ENCODE data around the gene MICAL2. TPM values are rescaled to one million over a fixed set of nuclear protein-coding genes. Genes with fewer than 3 reads are reported as not detected.

Gene MICAL2
- total RNA-seq, 4 donors from 2014 or later: 109 to 197 (median 183) TPM

GRCh38 chr11:12183827-12184620 lies 73.6 kb downstream of the MICAL2 start:
- peaks cover 0 to 9% (median 0%) of the 10 kb centered on the region in 4 donors for H3K4me1 ChIP-seq

DNA sequence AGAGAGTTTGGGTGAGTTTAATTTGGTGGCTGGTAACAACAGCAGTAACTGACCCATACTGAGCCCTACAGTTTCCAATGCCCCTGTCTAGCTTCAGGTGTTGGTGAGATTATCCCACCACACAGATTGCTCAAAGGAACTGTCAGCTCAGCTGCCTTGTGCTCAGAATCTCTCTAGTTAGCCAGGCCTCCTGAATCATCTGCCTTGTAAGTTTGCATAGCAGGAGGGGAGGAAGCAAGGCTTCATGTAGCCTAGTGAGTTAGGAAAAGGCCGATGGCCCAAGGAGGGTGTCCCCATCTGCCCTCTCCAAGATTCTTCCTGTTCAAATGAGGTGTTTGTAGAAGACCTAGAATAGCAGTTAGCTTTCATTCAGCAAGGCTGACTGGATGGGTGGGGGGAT lies 74.3 kb downstream of the MICAL2 start:
- Histone ChIP-seq H3K27me3 (no peaks in the 10 kb centered on the region), H3K4me1 (peaks cover 0 to 2% (median 0%) of the 10 kb centered on the region in 4 donors), H3K9me3 (no peaks in the 10 kb centered on the region), H3K4me3 (no peak overlapping the region), H3K27ac (no peak overlapping the region), H3K36me3 (peaks cover 0 to 11% (median 0%) of the 10 kb centered on the region in 3 donors)
- DNase-seq: no peak
- no peak for TF ChIP-seq POLR2A (IDR thresholded peaks at IDR 0.05)
- TF ChIP-seq, protein P1, sequence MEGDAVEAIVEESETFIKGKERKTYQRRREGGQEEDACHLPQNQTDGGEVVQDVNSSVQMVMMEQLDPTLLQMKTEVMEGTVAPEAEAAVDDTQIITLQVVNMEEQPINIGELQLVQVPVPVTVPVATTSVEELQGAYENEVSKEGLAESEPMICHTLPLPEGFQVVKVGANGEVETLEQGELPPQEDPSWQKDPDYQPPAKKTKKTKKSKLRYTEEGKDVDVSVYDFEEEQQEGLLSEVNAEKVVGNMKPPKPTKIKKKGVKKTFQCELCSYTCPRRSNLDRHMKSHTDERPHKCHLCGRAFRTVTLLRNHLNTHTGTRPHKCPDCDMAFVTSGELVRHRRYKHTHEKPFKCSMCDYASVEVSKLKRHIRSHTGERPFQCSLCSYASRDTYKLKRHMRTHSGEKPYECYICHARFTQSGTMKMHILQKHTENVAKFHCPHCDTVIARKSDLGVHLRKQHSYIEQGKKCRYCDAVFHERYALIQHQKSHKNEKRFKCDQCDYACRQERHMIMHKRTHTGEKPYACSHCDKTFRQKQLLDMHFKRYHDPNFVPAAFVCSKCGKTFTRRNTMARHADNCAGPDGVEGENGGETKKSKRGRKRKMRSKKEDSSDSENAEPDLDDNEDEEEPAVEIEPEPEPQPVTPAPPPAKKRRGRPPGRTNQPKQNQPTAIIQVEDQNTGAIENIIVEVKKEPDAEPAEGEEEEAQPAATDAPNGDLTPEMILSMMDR (IDR thresholded peaks at IDR 0.05): no peak

More at GRCh38 chr11:12183827-12184620, 73.6 kb downstream of the MICAL2 start:
- no peak for DNase-seq
- H3K9me3 ChIP-seq: no peaks in the 10 kb centered on the region
- no peaks in the 10 kb centered on the region for H3K27me3 ChIP-seq
- TF ChIP-seq POLR2A (IDR thresholded peaks at IDR 0.05): no peak
- TF ChIP-seq, protein P1 (IDR thresholded peaks at IDR 0.05): no peak
- peaks cover 0 to 11% (median 0%) of the 10 kb centered on the region in 3 donors for H3K36me3 ChIP-seq
- H3K27ac ChIP-seq: no peak overlapping the region
- no peak overlapping the region for H3K4me3 ChIP-seq

DNA sequence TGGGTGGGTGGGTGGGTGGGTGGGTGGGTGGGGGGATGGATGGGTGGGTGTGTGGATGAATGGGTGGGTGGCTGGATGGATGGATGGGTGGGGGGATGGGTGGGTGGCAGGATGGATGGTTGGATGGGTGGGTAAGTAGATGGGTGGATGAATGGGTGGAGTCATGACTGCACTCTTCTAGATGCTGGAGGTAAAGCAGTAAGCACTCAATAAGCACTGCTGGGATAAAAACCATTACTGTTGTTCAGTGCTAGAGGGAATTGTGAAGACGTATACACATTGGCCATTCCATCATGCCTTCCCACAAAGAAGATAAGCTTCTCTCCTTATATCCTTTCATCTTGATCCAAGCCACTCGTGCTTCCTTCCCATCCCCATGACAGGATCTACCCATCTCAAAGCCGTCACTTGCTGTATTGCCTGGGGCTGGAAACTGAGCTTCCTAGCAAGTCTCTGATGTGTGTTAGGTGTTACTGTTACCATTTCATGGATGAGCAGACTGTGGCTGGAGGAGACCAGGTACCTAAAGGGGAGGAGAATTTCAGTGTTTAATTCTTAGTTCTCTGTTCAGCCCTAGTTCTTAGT lies 74.8 kb downstream of the MICAL2 start:
- H3K36me3 ChIP-seq: peaks cover 0 to 11% (median 0%) of the 10 kb centered on the region in 3 donors
- peak overlapping the region in 1 of 4 donors; percentile 31 for H3K27ac ChIP-seq
- DNase-seq: no peak
- H3K27me3 ChIP-seq: no peaks in the 10 kb centered on the region
- no peaks in the 10 kb centered on the region for H3K4me1 ChIP-seq
- no peaks in the 10 kb centered on the region for H3K9me3 ChIP-seq
- H3K4me3 ChIP-seq: no peak overlapping the region
- no peak for TF ChIP-seq POLR2A (IDR thresholded peaks at IDR 0.05)
- TF ChIP-seq, protein P1 (IDR thresholded peaks at IDR 0.05): no peak

GRCh38 chr11:12185914-12186313 lies 75.5 kb downstream of the MICAL2 start:
- H3K27ac ChIP-seq: peak overlapping the region in 1 of 4 donors; percentile 31
- peaks cover 0 to 11% (median 0%) of the 10 kb centered on the region in 3 donors for H3K36me3 ChIP-seq
- H3K4me1 ChIP-seq: no peaks in the 10 kb centered on the region
- H3K4me3 ChIP-seq: no peak overlapping the region
- TF ChIP-seq, protein P1 (IDR thresholded peaks at IDR 0.05): no peak
- TF ChIP-seq POLR2A (IDR thresholded peaks at IDR 0.05): no peak
- no peak for DNase-seq
- no peaks in the 10 kb centered on the region for H3K9me3 ChIP-seq
- H3K27me3 ChIP-seq: no peaks in the 10 kb centered on the region

DNA sequence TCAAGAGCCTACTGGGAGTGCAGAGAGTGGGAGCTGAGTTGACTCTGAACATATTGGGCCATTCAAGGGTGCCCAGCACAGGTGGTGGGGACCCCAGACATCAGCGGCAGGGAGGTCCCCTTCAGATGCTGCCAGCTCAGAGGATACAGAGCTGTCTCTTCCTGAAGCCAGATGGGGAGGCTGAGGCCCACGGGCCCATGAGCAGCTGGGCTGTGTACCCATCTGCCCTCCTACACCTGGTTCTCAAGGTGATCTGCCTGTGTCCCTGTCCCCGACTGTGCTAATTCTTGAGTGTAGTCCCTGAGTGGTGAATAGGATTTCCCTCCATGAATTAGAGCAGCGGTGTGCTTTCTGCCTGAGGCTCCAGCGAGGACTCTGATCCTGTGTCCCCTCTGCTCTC lies 76.3 kb downstream of the MICAL2 start:
- Histone ChIP-seq H3K9me3 (no peaks in the 10 kb centered on the region), H3K27me3 (no peaks in the 10 kb centered on the region), H3K36me3 (peaks cover 0 to 11% (median 0%) of the 10 kb centered on the region in 3 donors), H3K4me1 (no peaks in the 10 kb centered on the region), H3K4me3 (no peak overlapping the region), H3K27ac (peak overlapping the region in 1 of 4 donors; percentile 23)
- DNase-seq: no peak
- TF ChIP-seq, protein P1 (IDR thresholded peaks at IDR 0.05): no peak
- TF ChIP-seq POLR2A (IDR thresholded peaks at IDR 0.05): no peak
